Sciatic nerve (tissue), 2 donors: ENCODE data around the gene MBNL1. TPM values are rescaled to one million over a fixed set of nuclear protein-coding genes. Genes with fewer than 3 reads are reported as not detected.
"Not testable (repeated sequence)": the region's sequence is repeated elsewhere in the genome, so short reads cannot be mapped to it uniquely, and the experiment has no call there.

ENCODE experiments used
- ATAC-seq: fragments of 200-7000 bp; cut with Tn5 transposase; one replicate; pipeline ENCODE4 v1.9.1; 2020; ENCODE audit warnings: mild to moderate bottlenecking, moderate library complexity
- DNase-seq: peaks from one replicate; pipeline ENCODE4 v3.0.0-alpha.2; 2020; ENCODE audit warnings: low spot score
- intact Hi-C: fragments of 100-400 bp; cut with DNase I; formaldehyde crosslinking; loops from one replicate; pipeline ENCODE4 v1.14.2; 2022
- total RNA-seq: library from RNA; stranded (reverse); fragmentation: NEBNext Ultra II Directional; extraction: Animal tissue kit (Norgen Biotek cat#: 25700); gene quantifications from one replicate; pipeline ENCODE4 v1.2.1, GENCODE V29; 2021
- donor health status: DM: no; HTN: no; CAD: no.
- donor health status: DM: no; HTN: no; CAD: no.

MBNL1 gene
- total RNA-seq, 1 donor from 2014 or later = 215 TPM

GRCh38 chr3:152330559-152330958 lies 61.8 kb downstream of the MBNL1 start:
- intact Hi-C loops = no loop called here
- DNase-seq (no peak), ATAC-seq (no peak)

- ATAC-seq = peak; percentile 15
- no peak for DNase-seq
- intact Hi-C loops = no loop called here
Observed at GRCh38 chr3:152331018-152331541, 62.4 kb downstream of the MBNL1 start.

- intact Hi-C loops = no loop called here
- DNase-seq (no peak), ATAC-seq (no peak)
Observed at GRCh38 chr3:152331998-152332397, 63.3 kb downstream of the MBNL1 start.

- DNase-seq (no peak), ATAC-seq (no peak)
- intact Hi-C loops = no loop called here
Observed at GRCh38 chr3:152333928-152334327, 65.2 kb downstream of the MBNL1 start.

- intact Hi-C loops = no loop called here
- DNase-seq (no peak), ATAC-seq (no peak)
Observed at GRCh38 chr3:152334761-152335160, 66.0 kb downstream of the MBNL1 start.

GRCh38 chr3:152335273-152335672 lies 66.5 kb downstream of the MBNL1 start:
- DNase-seq (no peak), ATAC-seq (no peak)
- intact Hi-C loops = no loop called here

GRCh38 chr3:152337337-152337736 lies 68.6 kb downstream of the MBNL1 start:
- ATAC-seq, intact Hi-C loops, DNase-seq: not testable (repeated sequence)

GRCh38 chr3:152338159-152338720 lies 69.5 kb downstream of the MBNL1 start:
- intact Hi-C loops = no loop called here

GRCh38 chr3:152339881-152340505 lies 71.3 kb downstream of the MBNL1 start:
- DNase-seq = no peak
- intact Hi-C loops = no loop called here

More at GRCh38 chr3:152338159-152338720, 69.5 kb downstream of the MBNL1 start:
- DNase-seq (no peak), ATAC-seq (no peak)

GRCh38 chr3:152345233-152345632 lies 76.5 kb downstream of the MBNL1 start:
- ATAC-seq (no peak), DNase-seq (no peak)
- intact Hi-C loops = no loop called here

More at GRCh38 chr3:152339881-152340505, 71.3 kb downstream of the MBNL1 start:
- ATAC-seq = no peak

GRCh38 chr3:152346058-152346457 lies 77.3 kb downstream of the MBNL1 start:
- no peak for ATAC-seq
- no peak for DNase-seq
- intact Hi-C loops = no loop called here

- no peak for ATAC-seq
- DNase-seq = no peak
- intact Hi-C loops = no loop called here
Observed at GRCh38 chr3:152346740-152347139, 78.0 kb downstream of the MBNL1 start.

- DNase-seq = no peak
- intact Hi-C loops = no loop called here
- no peak for ATAC-seq
Observed at GRCh38 chr3:152348436-152349177, 79.9 kb downstream of the MBNL1 start.

GRCh38 chr3:152349392-152349791 lies 80.7 kb downstream of the MBNL1 start:
- intact Hi-C loops = no loop called here
- ATAC-seq = no peak

GRCh38 chr3:152350139-152350538 lies 81.4 kb downstream of the MBNL1 start:
- intact Hi-C loops = no loop called here
- DNase-seq (no peak), ATAC-seq (no peak)

More at GRCh38 chr3:152349392-152349791, 80.7 kb downstream of the MBNL1 start:
- no peak for DNase-seq

GRCh38 chr3:152350776-152351175 lies 82.0 kb downstream of the MBNL1 start:
- no peak for ATAC-seq
- intact Hi-C loops = no loop called here
- no peak for DNase-seq

GRCh38 chr3:152352554-152352953 lies 83.8 kb downstream of the MBNL1 start:
- no peak for DNase-seq
- peak; percentile 81 for ATAC-seq
- intact Hi-C loops = no loop called here

GRCh38 chr3:152353578-152353977 lies 84.8 kb downstream of the MBNL1 start:
- intact Hi-C loops = no loop called here
- ATAC-seq = no peak
- no peak for DNase-seq

- ATAC-seq (no peak), DNase-seq (no peak)
- intact Hi-C loops = no loop called here
Observed at GRCh38 chr3:152355744-152356665, 87.3 kb downstream of the MBNL1 start.
